ENCODE results near the gene CCNA1.

Gene CCNA1

DNA sequence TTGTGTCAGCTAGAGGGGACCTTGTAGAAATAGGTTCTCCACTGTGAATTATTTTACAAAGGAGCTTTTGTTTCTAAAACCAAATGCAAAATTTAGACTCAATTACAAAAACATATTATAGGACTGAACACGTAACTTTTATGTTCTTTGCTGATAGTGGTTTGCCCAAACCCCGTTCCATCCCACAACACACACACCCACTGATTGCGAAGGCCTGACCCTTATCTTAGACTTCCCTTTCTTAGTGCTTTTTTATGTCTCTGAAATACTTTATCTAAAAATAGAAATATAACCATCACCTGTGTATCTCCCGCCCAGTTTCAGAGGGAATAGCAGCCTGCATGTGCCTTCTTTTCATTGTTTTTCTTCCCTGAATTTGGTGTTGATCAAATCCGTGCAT lies 13.0 kb downstream of the CCNA1 start:
- TF ChIP-seq, protein P1, sequence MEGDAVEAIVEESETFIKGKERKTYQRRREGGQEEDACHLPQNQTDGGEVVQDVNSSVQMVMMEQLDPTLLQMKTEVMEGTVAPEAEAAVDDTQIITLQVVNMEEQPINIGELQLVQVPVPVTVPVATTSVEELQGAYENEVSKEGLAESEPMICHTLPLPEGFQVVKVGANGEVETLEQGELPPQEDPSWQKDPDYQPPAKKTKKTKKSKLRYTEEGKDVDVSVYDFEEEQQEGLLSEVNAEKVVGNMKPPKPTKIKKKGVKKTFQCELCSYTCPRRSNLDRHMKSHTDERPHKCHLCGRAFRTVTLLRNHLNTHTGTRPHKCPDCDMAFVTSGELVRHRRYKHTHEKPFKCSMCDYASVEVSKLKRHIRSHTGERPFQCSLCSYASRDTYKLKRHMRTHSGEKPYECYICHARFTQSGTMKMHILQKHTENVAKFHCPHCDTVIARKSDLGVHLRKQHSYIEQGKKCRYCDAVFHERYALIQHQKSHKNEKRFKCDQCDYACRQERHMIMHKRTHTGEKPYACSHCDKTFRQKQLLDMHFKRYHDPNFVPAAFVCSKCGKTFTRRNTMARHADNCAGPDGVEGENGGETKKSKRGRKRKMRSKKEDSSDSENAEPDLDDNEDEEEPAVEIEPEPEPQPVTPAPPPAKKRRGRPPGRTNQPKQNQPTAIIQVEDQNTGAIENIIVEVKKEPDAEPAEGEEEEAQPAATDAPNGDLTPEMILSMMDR (IDR thresholded peaks at IDR 0.05; ENCODE audit: insufficient read depth, low read length, poor library complexity, severe bottlenecking), result no peak
- Histone ChIP-seq H3K4me3 (replicated peaks; ENCODE audit: low read depth, low read length) (no peak overlapping the region), H3K27me3 (replicated peaks; ENCODE audit: control insufficient read depth, insufficient read depth, low read length) (peaks cover 1% of the 10 kb centered on the region; the same call in 1 of the 2 replicates), H3K36me3 (ENCODE audit: control insufficient read depth, insufficient read depth, low read length) (no peaks in the 10 kb centered on the region)
- no peak for DNase-seq (ENCODE audit: extremely low read depth, insufficient read length)

DNA sequence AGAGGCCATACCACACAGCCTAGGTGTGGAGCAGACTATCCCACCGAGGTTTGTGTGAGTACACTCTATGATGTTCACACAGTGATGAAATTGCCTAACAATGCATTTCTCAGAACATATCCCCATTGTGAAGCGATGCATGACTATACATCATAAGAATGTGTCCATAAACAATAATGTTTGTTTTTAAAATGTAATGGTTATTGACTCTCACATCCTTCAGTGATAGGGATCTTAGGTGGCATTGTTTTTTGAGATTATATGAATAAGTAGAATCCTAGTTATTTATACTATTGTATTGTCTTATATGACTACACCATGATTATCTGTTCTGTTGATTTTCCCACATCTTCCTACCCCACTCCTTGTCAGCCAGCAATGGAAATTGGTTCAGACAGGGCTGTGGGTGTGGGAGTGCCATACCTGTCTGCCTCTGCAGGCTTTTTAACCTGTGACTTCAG lies 13.6 kb downstream of the CCNA1 start:
- TF ChIP-seq, protein P1 (IDR thresholded peaks at IDR 0.05; ENCODE audit: insufficient read depth, low read length, poor library complexity, severe bottlenecking), result no peak
- Histone ChIP-seq H3K36me3 (ENCODE audit: control insufficient read depth, insufficient read depth, low read length) (no peaks in the 10 kb centered on the region), H3K4me3 (replicated peaks; ENCODE audit: low read depth, low read length) (no peak overlapping the region), H3K27me3 (replicated peaks; ENCODE audit: control insufficient read depth, insufficient read depth, low read length) (peaks cover 1% of the 10 kb centered on the region; the same call in 1 of the 2 replicates)
- DNase-seq (ENCODE audit: extremely low read depth, insufficient read length), result no peak

DNA sequence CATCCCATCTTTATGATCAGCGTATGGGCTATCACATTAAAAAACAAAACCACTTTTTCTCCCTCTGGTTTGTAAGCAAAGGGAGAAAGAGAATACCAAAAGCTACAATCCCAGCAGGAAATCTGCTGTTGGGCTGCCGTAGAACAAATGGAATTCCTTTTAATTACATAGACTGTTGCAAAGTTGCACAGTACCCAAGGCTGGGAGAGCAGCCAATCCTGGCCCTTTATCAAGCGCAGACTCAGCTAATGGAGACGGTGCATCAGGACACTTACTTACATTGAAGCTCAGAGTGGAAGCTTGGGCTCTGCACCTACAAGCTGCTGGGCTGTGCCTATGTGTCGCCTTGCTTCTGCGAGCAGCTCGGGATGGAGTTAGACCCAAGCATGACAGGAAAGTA lies 15.2 kb downstream of the CCNA1 start:
- DNase-seq (ENCODE audit: extremely low read depth, insufficient read length), result no peak
- H3K36me3 ChIP-seq (ENCODE audit: control insufficient read depth, insufficient read depth, low read length), result no peaks in the 10 kb centered on the region
- no peak overlapping the region for H3K4me3 ChIP-seq (replicated peaks; ENCODE audit: low read depth, low read length)
- TF ChIP-seq, protein P1 (IDR thresholded peaks at IDR 0.05; ENCODE audit: insufficient read depth, low read length, poor library complexity, severe bottlenecking), result no peak
- peaks cover 1% of the 10 kb centered on the region; the same call in 1 of the 2 replicates for H3K27me3 ChIP-seq (replicated peaks; ENCODE audit: control insufficient read depth, insufficient read depth, low read length)

- H3K27me3 ChIP-seq (replicated peaks; ENCODE audit: control insufficient read depth, insufficient read depth, low read length), result no peaks in the 10 kb centered on the region
- H3K4me3 ChIP-seq (replicated peaks; ENCODE audit: low read depth, low read length), result no peak overlapping the region
- TF ChIP-seq, protein P1 (IDR thresholded peaks at IDR 0.05; ENCODE audit: insufficient read depth, low read length, poor library complexity, severe bottlenecking), result no peak
- H3K36me3 ChIP-seq (ENCODE audit: control insufficient read depth, insufficient read depth, low read length), result no peaks in the 10 kb centered on the region
- DNase-seq (ENCODE audit: extremely low read depth, insufficient read length), result no peak
Observed at GRCh38 chr13:36450534-36450933, 18.2 kb downstream of the CCNA1 start.

GRCh38 chr13:36453516-36453915 lies 21.2 kb downstream of the CCNA1 start:
- H3K36me3 ChIP-seq (ENCODE audit: control insufficient read depth, insufficient read depth, low read length), result no peaks in the 10 kb centered on the region

More at GRCh38 chr13:36453516-36453915, 21.2 kb downstream of the CCNA1 start:
- H3K4me3 ChIP-seq (replicated peaks; ENCODE audit: low read depth, low read length), result no peak overlapping the region
- TF ChIP-seq, protein P1 (IDR thresholded peaks at IDR 0.05; ENCODE audit: insufficient read depth, low read length, poor library complexity, severe bottlenecking), result peak; percentile 24
- H3K27me3 ChIP-seq (replicated peaks; ENCODE audit: control insufficient read depth, insufficient read depth, low read length), result no peaks in the 10 kb centered on the region
- no peak for DNase-seq (ENCODE audit: extremely low read depth, insufficient read length)

Measured in GM06990 (cell line).